GM23338 (cell line): Measurements from ENCODE around the gene SVIL. TPM values are rescaled to one million over a fixed set of nuclear protein-coding genes. Genes with fewer than 3 reads are reported as not detected.

Source experiments
- ATAC-seq: fragments of 200-7000 bp; cut with Tn5 transposase; 3 replicates; pipeline ENCODE4 v1.9.1; 2020
- DNase-seq: peaks from one replicate; pipeline ENCODE4 v3.0.0-alpha.2; 2015; ENCODE audit warnings: low spot score
- H2AFZ ChIP-seq: fragments of 200-600 bp; sonication (generic); 2 replicates; pipeline ENCODE4 v1.8.0; 2016; ENCODE audit warnings: antibody characterized with exemption, mild to moderate bottlenecking, moderate library complexity
- H3F3A ChIP-seq: fragments of 200-600 bp; sonication (generic); replicated peaks from 2 replicates; pipeline ENCODE4 v1.8.0; 2017; ENCODE audit warnings: antibody characterized with exemption, mixed run types, low read depth
- H3K27ac ChIP-seq: fragments of 200-600 bp; sonication (generic); 2 replicates; pipeline ENCODE4 v1.6.1; 2016; ENCODE audit warnings: low read depth
- H3K27me3 ChIP-seq: fragments of 200-600 bp; sonication (generic); 2 replicates; pipeline ENCODE4 v1.8.0; 2016; ENCODE audit warnings: mild to moderate bottlenecking, mixed run types, moderate library complexity; ENCODE audit not compliant: insufficient read depth
- H3K36me3 ChIP-seq: fragments of 200-600 bp; sonication (generic); 2 replicates; pipeline ENCODE4 v1.8.0; 2016; ENCODE audit warnings: mild to moderate bottlenecking; ENCODE audit not compliant: insufficient read depth
- H3K4me1 ChIP-seq: fragments of 200-600 bp; sonication (generic); 2 replicates; pipeline ENCODE4 v1.8.0; 2016; ENCODE audit warnings: mild to moderate bottlenecking, moderate library complexity; ENCODE audit not compliant: insufficient read depth
- H3K4me2 ChIP-seq: fragments of 200-600 bp; sonication (generic); 2 replicates; pipeline ENCODE4 v1.7.1; 2017; ENCODE audit warnings: mixed run types
- H3K4me3 ChIP-seq: fragments of 200-600 bp; sonication (generic); 2 replicates; pipeline ENCODE4 v1.6.1; 2016; ENCODE audit warnings: mixed run types
- H3K79me2 ChIP-seq: fragments of 200-600 bp; sonication (generic); replicated peaks from 2 replicates; pipeline ENCODE4 v1.8.0; 2017; ENCODE audit warnings: mild to moderate bottlenecking; ENCODE audit not compliant: insufficient read depth
- H3K9me2 ChIP-seq: fragments of 200-600 bp; sonication (generic); 2 replicates; pipeline ENCODE4 v1.8.0; 2017; ENCODE audit not compliant: insufficient read depth
- H4K20me1 ChIP-seq: fragments of 200-600 bp; sonication (generic); replicated peaks from 2 replicates; pipeline ENCODE4 v1.8.0; 2017; ENCODE audit warnings: mild to moderate bottlenecking; ENCODE audit not compliant: insufficient read depth
- H3K27ac Mint-ChIP-seq: 2 replicates; pipeline ENCODE4 v1.8.0; 2020; ENCODE audit warnings: inconsistent platforms, mild to moderate bottlenecking, moderate library complexity, mixed read lengths
- H3K27me3 Mint-ChIP-seq: 3 replicates; pipeline ENCODE4 v1.8.0; 2022; ENCODE audit warnings: low read depth, mild to moderate bottlenecking, moderate library complexity, mixed read lengths, inconsistent platforms; ENCODE audit not compliant: insufficient read depth, poor library complexity
- H3K36me3 Mint-ChIP-seq: 3 replicates; pipeline ENCODE4 v1.8.0; 2021; ENCODE audit warnings: low read depth, mild to moderate bottlenecking, inconsistent platforms, moderate library complexity, mixed read lengths
- H3K4me1 Mint-ChIP-seq: 3 replicates; pipeline ENCODE4 v1.8.0; 2020; ENCODE audit warnings: mild to moderate bottlenecking, inconsistent platforms, mixed read lengths
- H3K4me3 Mint-ChIP-seq: 3 replicates; pipeline ENCODE4 v1.8.0; 2021; ENCODE audit warnings: moderate library complexity, mild to moderate bottlenecking, inconsistent platforms, mixed read lengths
- H3K9me3 Mint-ChIP-seq: 3 replicates; pipeline ENCODE4 v1.8.0; 2020; ENCODE audit warnings: moderate library complexity, mild to moderate bottlenecking, inconsistent platforms, mixed read lengths
- CREB1 ChIP-seq: fragments of 250-450 bp; sonication (Bioruptor Pico); IDR thresholded peaks from 2 replicates; pipeline ENCODE4 v1.5.0; 2020; ENCODE audit warnings: low read depth, mild to moderate bottlenecking, moderate library complexity
- EZH2 ChIP-seq: fragments of 200-600 bp; sonication (generic); IDR thresholded peaks from one replicate; pipeline ENCODE4 v1.8.0; 2017; ENCODE audit warnings: antibody characterized with exemption, mild to moderate bottlenecking, low read depth; ENCODE audit not compliant: unreplicated experiment
- EZH2phosphoT487 ChIP-seq: fragments of 200-600 bp; sonication (generic); IDR thresholded peaks from one replicate; pipeline ENCODE4 v1.8.1; 2018; ENCODE audit warnings: antibody characterized with exemption; ENCODE audit not compliant: unreplicated experiment
- JUNB ChIP-seq: IDR thresholded peaks from one replicate; pipeline ENCODE4 v1.6.1; 2016; ENCODE audit warnings: antibody characterized with exemption; ENCODE audit not compliant: unreplicated experiment
- NANOG ChIP-seq: IDR thresholded peaks from 2 replicates; pipeline ENCODE4 v1.6.1; 2016; ENCODE audit warnings: antibody characterized with exemption, borderline replicate concordance
- POLR2AphosphoS5 ChIP-seq: IDR thresholded peaks from 2 replicates; pipeline ENCODE4 v1.6.1; 2016; ENCODE audit warnings: antibody characterized with exemption, low read depth
- STAT1 ChIP-seq: IDR thresholded peaks from one replicate; pipeline ENCODE4 v1.6.1; 2016; ENCODE audit warnings: antibody characterized with exemption; ENCODE audit not compliant: unreplicated experiment
- ZNF114 ChIP-seq: fragments of 250-450 bp; sonication (Bioruptor Pico); IDR thresholded peaks from 2 replicates; pipeline ENCODE4 v1.5.0; 2020; ENCODE audit warnings: mild to moderate bottlenecking, moderate library complexity
- ZNF331 ChIP-seq: fragments of 250-450 bp; sonication (Bioruptor Pico); IDR thresholded peaks from 2 replicates; pipeline ENCODE4 v1.5.0; 2020; ENCODE audit warnings: low read depth, mild to moderate bottlenecking, moderate library complexity
- polyA plus RNA-seq: library from polyadenylated mRNA; unstranded; fragments of >200 nt; fragmentation: Nextera tagmentation; extraction: Ambion mirVana; gene quantifications from 2 replicates; pipeline ENCODE4 v1.2.1, GENCODE V29; 2016
- total RNA-seq: library from RNA; depleted of rRNA; stranded (reverse); fragments of >200 nt; shearing (Covaris generic); gene quantifications from 2 replicates; pipeline ENCODE4 v1.2.3, GENCODE V29; 2014
- TF ChIP-seq, protein P1 (sequence below): IDR thresholded peaks from 2 replicates; pipeline ENCODE4 v1.6.1; 2016; ENCODE audit warnings: antibody characterized with exemption
- TF ChIP-seq, protein P2 (sequence below): fragments of 250-450 bp; sonication (Bioruptor Pico); IDR thresholded peaks from 2 replicates; pipeline ENCODE4 v1.5.0; 2020; ENCODE audit warnings: mild to moderate bottlenecking, moderate library complexity
- TF ChIP-seq, protein P3 (sequence below), 2 experiments: fragments of 200-600 bp in 1 of 2; sonication (generic) in 1 of 2; conservative IDR thresholded peaks; 2 replicates each; pipeline versions ENCODE4 v1.5.1 to v1.6.1; 2016 to 2017; ENCODE audit warnings: antibody characterized with exemption in 2 of 2, low read depth in 2 of 2, mild to moderate bottlenecking in 2 of 2, moderate library complexity in 1 of 2
- TF ChIP-seq, protein P4 (sequence below): IDR thresholded peaks from one replicate; pipeline ENCODE4 v1.6.1; 2018; ENCODE audit warnings: antibody characterized with exemption; ENCODE audit not compliant: unreplicated experiment

Gene SVIL
- total and polyA plus RNA-seq, 2 experiments from 2014 or later: 8.8 to 34.9 TPM

DNA sequence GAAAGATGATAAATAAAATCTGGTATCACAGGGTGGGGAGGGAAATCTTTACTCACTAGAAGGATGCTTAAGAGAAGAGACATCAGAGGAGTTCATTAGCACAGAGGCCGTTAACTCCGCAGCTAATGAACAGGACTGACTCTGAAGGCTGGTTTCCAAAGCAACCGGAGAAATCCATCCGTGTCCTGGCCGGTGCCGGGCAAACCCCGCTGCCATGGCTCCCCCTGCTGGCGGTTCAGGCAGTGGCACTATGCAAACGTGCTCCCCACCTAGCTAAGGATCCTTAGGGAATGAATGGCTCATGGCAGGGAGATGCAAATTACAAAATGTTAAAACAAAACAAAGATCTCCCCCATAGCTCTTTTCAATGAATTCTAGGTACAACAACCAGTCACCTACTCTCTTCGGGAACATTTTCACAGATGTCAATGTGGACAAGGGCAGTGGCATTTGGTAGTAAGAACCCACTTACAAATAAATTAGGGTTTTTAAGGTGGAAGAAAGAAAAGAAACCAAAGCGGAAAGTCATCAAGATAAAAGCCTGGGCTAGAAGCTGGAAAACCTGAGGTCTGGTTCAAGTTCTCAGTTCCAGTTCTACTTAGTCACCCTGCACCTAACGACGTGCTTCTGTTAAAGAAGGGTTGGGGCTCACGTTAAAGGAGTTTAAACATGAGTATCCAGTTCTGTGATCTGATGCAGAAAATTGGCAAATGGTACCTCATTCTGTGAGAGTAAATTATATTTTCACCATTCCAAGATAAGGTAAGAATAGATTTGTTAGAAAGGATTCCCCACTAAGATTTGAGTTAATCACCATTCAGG is 138.2 kb downstream of the SVIL start:
- Mint-ChIP-seq H3K4me3 (no peak overlapping the region), H3K36me3 (0 out of 3 replicates have a peak, but pooled peaks cover 6% of the 10 kb centered on the region), H3K4me1 (peaks cover 23% of the 10 kb centered on the region), H3K27ac (peak overlapping the region; percentile 92), H3K27me3 (peaks cover 6% of the 10 kb centered on the region), H3K9me3 (no peaks in the 10 kb centered on the region)
- no peaks in the 10 kb centered on the region; the same call in 1 of the 2 replicates for H3K9me2 ChIP-seq
- peak overlapping the region; percentile 30; the same call in 1 of the 2 replicates for H3K27ac ChIP-seq
- no peaks in the 10 kb centered on the region for H3K36me3 ChIP-seq
- H3K4me1 ChIP-seq: 0 out of 2 replicates have a peak, but pooled peaks cover 8% of the 10 kb centered on the region
- H4K20me1 ChIP-seq: no peaks in the 10 kb centered on the region
- 0 out of 2 replicates have a peak overlapping the region, but pooled peaks have one; percentile 5 for H3K4me2 ChIP-seq
- TF ChIP-seq EZH2 (no peak), EZH2phosphoT487 (no peak), STAT1 (no peak), ZNF331 (CRISPR knock-in tag) (no peak), CREB1 (CRISPR knock-in tag) (peak; percentile 43), JUNB (no peak), POLR2AphosphoS5 (no peak), ZNF114 (CRISPR knock-in tag) (no peak), NANOG (no peak)
- TF ChIP-seq, protein P1, sequence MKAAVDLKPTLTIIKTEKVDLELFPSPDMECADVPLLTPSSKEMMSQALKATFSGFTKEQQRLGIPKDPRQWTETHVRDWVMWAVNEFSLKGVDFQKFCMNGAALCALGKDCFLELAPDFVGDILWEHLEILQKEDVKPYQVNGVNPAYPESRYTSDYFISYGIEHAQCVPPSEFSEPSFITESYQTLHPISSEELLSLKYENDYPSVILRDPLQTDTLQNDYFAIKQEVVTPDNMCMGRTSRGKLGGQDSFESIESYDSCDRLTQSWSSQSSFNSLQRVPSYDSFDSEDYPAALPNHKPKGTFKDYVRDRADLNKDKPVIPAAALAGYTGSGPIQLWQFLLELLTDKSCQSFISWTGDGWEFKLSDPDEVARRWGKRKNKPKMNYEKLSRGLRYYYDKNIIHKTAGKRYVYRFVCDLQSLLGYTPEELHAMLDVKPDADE: no peak
- TF ChIP-seq, protein P2, sequence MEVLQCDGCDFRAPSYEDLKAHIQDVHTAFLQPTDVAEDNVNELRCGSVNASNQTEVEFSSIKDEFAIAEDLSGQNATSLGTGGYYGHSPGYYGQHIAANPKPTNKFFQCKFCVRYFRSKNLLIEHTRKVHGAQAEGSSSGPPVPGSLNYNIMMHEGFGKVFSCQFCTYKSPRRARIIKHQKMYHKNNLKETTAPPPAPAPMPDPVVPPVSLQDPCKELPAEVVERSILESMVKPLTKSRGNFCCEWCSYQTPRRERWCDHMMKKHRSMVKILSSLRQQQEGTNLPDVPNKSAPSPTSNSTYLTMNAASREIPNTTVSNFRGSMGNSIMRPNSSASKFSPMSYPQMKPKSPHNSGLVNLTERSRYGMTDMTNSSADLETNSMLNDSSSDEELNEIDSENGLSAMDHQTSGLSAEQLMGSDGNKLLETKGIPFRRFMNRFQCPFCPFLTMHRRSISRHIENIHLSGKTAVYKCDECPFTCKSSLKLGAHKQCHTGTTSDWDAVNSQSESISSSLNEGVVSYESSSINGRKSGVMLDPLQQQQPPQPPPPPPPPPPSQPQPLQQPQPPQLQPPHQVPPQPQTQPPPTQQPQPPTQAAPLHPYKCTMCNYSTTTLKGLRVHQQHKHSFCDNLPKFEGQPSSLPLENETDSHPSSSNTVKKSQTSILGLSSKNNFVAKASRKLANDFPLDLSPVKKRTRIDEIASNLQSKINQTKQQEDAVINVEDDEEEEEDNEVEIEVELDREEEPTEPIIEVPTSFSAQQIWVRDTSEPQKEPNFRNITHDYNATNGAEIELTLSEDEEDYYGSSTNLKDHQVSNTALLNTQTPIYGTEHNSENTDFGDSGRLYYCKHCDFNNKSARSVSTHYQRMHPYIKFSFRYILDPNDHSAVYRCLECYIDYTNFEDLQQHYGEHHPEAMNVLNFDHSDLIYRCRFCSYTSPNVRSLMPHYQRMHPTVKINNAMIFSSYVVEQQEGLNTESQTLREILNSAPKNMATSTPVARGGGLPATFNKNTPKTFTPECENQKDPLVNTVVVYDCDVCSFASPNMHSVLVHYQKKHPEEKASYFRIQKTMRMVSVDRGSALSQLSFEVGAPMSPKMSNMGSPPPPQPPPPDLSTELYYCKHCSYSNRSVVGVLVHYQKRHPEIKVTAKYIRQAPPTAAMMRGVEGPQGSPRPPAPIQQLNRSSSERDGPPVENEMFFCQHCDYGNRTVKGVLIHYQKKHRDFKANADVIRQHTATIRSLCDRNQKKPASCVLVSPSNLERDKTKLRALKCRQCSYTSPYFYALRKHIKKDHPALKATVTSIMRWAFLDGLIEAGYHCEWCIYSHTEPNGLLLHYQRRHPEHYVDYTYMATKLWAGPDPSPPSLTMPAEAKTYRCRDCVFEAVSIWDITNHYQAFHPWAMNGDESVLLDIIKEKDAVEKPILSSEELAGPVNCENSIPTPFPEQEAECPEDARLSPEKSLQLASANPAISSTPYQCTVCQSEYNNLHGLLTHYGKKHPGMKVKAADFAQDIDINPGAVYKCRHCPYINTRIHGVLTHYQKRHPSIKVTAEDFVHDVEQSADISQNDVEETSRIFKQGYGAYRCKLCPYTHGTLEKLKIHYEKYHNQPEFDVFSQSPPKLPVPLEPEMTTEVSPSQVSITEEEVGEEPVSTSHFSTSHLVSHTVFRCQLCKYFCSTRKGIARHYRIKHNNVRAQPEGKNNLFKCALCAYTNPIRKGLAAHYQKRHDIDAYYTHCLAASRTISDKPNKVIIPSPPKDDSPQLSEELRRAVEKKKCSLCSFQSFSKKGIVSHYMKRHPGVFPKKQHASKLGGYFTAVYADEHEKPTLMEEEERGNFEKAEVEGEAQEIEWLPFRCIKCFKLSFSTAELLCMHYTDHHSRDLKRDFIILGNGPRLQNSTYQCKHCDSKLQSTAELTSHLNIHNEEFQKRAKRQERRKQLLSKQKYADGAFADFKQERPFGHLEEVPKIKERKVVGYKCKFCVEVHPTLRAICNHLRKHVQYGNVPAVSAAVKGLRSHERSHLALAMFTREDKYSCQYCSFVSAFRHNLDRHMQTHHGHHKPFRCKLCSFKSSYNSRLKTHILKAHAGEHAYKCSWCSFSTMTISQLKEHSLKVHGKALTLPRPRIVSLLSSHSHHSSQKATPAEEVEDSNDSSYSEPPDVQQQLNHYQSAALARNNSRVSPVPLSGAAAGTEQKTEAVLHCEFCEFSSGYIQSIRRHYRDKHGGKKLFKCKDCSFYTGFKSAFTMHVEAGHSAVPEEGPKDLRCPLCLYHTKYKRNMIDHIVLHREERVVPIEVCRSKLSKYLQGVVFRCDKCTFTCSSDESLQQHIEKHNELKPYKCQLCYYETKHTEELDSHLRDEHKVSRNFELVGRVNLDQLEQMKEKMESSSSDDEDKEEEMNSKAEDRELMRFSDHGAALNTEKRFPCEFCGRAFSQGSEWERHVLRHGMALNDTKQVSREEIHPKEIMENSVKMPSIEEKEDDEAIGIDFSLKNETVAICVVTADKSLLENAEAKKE (CRISPR knock-in tag): no peak
- TF ChIP-seq, protein P3, sequence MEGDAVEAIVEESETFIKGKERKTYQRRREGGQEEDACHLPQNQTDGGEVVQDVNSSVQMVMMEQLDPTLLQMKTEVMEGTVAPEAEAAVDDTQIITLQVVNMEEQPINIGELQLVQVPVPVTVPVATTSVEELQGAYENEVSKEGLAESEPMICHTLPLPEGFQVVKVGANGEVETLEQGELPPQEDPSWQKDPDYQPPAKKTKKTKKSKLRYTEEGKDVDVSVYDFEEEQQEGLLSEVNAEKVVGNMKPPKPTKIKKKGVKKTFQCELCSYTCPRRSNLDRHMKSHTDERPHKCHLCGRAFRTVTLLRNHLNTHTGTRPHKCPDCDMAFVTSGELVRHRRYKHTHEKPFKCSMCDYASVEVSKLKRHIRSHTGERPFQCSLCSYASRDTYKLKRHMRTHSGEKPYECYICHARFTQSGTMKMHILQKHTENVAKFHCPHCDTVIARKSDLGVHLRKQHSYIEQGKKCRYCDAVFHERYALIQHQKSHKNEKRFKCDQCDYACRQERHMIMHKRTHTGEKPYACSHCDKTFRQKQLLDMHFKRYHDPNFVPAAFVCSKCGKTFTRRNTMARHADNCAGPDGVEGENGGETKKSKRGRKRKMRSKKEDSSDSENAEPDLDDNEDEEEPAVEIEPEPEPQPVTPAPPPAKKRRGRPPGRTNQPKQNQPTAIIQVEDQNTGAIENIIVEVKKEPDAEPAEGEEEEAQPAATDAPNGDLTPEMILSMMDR (conservative IDR thresholded peaks at IDR 0.05; ENCODE audit: low read depth in 2 of 2): peak; percentile 96 to 98
- TF ChIP-seq, protein P4, sequence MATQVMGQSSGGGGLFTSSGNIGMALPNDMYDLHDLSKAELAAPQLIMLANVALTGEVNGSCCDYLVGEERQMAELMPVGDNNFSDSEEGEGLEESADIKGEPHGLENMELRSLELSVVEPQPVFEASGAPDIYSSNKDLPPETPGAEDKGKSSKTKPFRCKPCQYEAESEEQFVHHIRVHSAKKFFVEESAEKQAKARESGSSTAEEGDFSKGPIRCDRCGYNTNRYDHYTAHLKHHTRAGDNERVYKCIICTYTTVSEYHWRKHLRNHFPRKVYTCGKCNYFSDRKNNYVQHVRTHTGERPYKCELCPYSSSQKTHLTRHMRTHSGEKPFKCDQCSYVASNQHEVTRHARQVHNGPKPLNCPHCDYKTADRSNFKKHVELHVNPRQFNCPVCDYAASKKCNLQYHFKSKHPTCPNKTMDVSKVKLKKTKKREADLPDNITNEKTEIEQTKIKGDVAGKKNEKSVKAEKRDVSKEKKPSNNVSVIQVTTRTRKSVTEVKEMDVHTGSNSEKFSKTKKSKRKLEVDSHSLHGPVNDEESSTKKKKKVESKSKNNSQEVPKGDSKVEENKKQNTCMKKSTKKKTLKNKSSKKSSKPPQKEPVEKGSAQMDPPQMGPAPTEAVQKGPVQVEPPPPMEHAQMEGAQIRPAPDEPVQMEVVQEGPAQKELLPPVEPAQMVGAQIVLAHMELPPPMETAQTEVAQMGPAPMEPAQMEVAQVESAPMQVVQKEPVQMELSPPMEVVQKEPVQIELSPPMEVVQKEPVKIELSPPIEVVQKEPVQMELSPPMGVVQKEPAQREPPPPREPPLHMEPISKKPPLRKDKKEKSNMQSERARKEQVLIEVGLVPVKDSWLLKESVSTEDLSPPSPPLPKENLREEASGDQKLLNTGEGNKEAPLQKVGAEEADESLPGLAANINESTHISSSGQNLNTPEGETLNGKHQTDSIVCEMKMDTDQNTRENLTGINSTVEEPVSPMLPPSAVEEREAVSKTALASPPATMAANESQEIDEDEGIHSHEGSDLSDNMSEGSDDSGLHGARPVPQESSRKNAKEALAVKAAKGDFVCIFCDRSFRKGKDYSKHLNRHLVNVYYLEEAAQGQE: no peak
- H3K79me2 ChIP-seq: no peaks in the 10 kb centered on the region
- no peaks in the 10 kb centered on the region for H3K27me3 ChIP-seq
- DNase-seq: peak; percentile 92
- no peak overlapping the region for H3K4me3 ChIP-seq
- no peaks in the 10 kb centered on the region for H3F3A ChIP-seq
- no peak overlapping the region for H2AFZ ChIP-seq
- ATAC-seq: peak; percentile 100
